Progenitor cell of endocrine pancreas (in vitro differentiated cells): ENCODE results near the gene STRIP1. TPM values are rescaled to one million over a fixed set of nuclear protein-coding genes. Genes with fewer than 3 reads are reported as not detected.

Experiments
- DNase-seq: peaks from one replicate; pipeline ENCODE4 v3.0.0; 2021; ENCODE audit warnings: low spot score; ENCODE audit not compliant: unreplicated experiment
- H3K27ac Mint-ChIP-seq: 2 replicates; pipeline ENCODE4 v1.8.0; 2021; ENCODE audit warnings: mild to moderate bottlenecking, moderate library complexity, mixed read lengths
- H3K27me3 Mint-ChIP-seq: 2 replicates; pipeline ENCODE4 v1.8.0; 2021; ENCODE audit warnings: mixed read lengths
- H3K36me3 Mint-ChIP-seq: 2 replicates; pipeline ENCODE4 v1.8.0; 2022; ENCODE audit warnings: mixed read lengths; ENCODE audit not compliant: insufficient read depth
- H3K4me1 Mint-ChIP-seq: 2 replicates; pipeline ENCODE4 v1.8.0; 2021; ENCODE audit warnings: low read depth, mixed read lengths
- H3K4me3 Mint-ChIP-seq: 2 replicates; pipeline ENCODE4 v1.8.0; 2021; ENCODE audit warnings: low read depth, mild to moderate bottlenecking, moderate library complexity, mixed read lengths
- H3K9me3 Mint-ChIP-seq: 2 replicates; pipeline ENCODE4 v1.8.0; 2021; ENCODE audit warnings: low read depth, mixed read lengths
- total RNA-seq: library from RNA; stranded (reverse); gene quantifications from 2 replicates; pipeline ENCODE4 v1.2.1, GENCODE V29; 2021
- TF ChIP-seq, protein P1 (sequence below): fragments of 200-600 bp; sonication (generic); IDR thresholded peaks from one replicate; pipeline ENCODE4 v1.5.0; 2021; ENCODE audit warnings: antibody characterized with exemption, mild to moderate bottlenecking; ENCODE audit not compliant: unreplicated experiment

Gene STRIP1
- total RNA-seq, 1 donor from 2014 or later = 79.1 TPM

- DNase-seq = no peak
- H3K9me3 Mint-ChIP-seq = no peaks in the 10 kb centered on the region
- no peak overlapping the region for H3K27ac Mint-ChIP-seq
- peaks cover 55% of the 10 kb centered on the region for H3K4me1 Mint-ChIP-seq
- H3K36me3 Mint-ChIP-seq = peaks cover 13% of the 10 kb centered on the region
- TF ChIP-seq, protein P1, sequence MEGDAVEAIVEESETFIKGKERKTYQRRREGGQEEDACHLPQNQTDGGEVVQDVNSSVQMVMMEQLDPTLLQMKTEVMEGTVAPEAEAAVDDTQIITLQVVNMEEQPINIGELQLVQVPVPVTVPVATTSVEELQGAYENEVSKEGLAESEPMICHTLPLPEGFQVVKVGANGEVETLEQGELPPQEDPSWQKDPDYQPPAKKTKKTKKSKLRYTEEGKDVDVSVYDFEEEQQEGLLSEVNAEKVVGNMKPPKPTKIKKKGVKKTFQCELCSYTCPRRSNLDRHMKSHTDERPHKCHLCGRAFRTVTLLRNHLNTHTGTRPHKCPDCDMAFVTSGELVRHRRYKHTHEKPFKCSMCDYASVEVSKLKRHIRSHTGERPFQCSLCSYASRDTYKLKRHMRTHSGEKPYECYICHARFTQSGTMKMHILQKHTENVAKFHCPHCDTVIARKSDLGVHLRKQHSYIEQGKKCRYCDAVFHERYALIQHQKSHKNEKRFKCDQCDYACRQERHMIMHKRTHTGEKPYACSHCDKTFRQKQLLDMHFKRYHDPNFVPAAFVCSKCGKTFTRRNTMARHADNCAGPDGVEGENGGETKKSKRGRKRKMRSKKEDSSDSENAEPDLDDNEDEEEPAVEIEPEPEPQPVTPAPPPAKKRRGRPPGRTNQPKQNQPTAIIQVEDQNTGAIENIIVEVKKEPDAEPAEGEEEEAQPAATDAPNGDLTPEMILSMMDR = no peak
- H3K4me3 Mint-ChIP-seq = no peak overlapping the region
- H3K27me3 Mint-ChIP-seq = no peaks in the 10 kb centered on the region
Observed at GRCh38 chr1:109989506-109990301, 44.7 kb upstream of the STRIP1 start.

GRCh38 chr1:109990302-109990653, 44.1 kb upstream of the STRIP1 start:
- no peak for DNase-seq
- H3K9me3 Mint-ChIP-seq = no peaks in the 10 kb centered on the region
- H3K4me3 Mint-ChIP-seq = no peak overlapping the region
- no peaks in the 10 kb centered on the region for H3K27me3 Mint-ChIP-seq
- peaks cover 60% of the 10 kb centered on the region for H3K4me1 Mint-ChIP-seq
- no peak overlapping the region for H3K27ac Mint-ChIP-seq
- peaks cover 13% of the 10 kb centered on the region for H3K36me3 Mint-ChIP-seq
- TF ChIP-seq, protein P1 = no peak

- H3K9me3 Mint-ChIP-seq = no peaks in the 10 kb centered on the region
- TF ChIP-seq, protein P1 = no peak
- no peak overlapping the region for H3K4me3 Mint-ChIP-seq
- H3K27me3 Mint-ChIP-seq = no peaks in the 10 kb centered on the region
- no peak overlapping the region for H3K27ac Mint-ChIP-seq
- no peak for DNase-seq
- H3K4me1 Mint-ChIP-seq = peaks cover 55% of the 10 kb centered on the region
- peaks cover 15% of the 10 kb centered on the region for H3K36me3 Mint-ChIP-seq
Observed at GRCh38 chr1:109991400-109991925, 43.0 kb upstream of the STRIP1 start.

DNA sequence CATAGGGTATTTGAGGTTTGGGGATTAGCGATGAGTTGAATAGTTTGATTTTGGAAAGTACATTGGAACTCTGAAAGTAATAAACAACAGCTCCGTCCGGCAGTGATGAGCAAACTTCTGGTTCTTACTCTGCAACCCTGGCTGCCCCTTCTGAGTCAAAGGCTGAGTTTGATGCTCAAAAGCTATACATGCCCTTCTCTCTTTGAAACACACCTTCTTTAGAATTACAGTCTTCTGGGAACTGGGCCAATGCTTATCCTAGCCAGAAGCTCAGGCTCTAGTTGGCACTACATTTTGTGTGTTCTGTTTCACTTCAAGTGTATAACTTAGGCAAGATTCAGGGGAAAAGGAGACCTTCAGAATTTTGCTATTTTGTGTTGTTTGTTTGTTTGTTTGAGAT, 40.5 kb upstream of the STRIP1 start:
- Mint-ChIP-seq H3K27me3 (no peaks in the 10 kb centered on the region), H3K4me3 (no peak overlapping the region), H3K36me3 (peaks cover 10% of the 10 kb centered on the region), H3K4me1 (peaks cover 48% of the 10 kb centered on the region), H3K9me3 (no peaks in the 10 kb centered on the region), H3K27ac (no peak overlapping the region)
- DNase-seq = no peak
- TF ChIP-seq, protein P1 = no peak

DNA sequence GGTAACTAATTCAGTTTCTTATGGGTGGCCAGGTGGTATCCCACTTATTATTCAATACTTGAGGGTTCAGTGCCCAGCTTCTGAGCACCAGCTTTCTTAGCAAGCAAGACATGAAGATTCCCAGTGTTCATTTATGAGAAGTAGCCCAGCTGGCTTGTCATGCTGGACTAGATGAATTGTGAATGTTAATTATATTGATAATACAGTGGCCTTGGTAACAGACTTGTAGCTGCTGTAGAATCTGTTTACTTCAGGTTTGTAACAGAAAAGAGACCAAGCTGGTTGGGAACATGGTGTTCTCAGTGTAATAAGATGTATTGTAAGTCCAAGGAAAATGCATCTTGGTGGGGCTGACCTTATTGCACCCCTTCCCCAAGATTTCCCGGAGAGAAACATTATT, 39.8 kb upstream of the STRIP1 start:
- DNase-seq = no peak
- no peaks in the 10 kb centered on the region for H3K9me3 Mint-ChIP-seq
- TF ChIP-seq, protein P1 = no peak
- H3K27me3 Mint-ChIP-seq = no peaks in the 10 kb centered on the region
- no peak overlapping the region for H3K4me3 Mint-ChIP-seq
- peaks cover 7% of the 10 kb centered on the region for H3K36me3 Mint-ChIP-seq
- peaks cover 42% of the 10 kb centered on the region for H3K4me1 Mint-ChIP-seq
- peak overlapping the region; percentile 33 for H3K27ac Mint-ChIP-seq
